ENCODE measurements around the gene RANBP9.

The RANBP9 gene

DNA sequence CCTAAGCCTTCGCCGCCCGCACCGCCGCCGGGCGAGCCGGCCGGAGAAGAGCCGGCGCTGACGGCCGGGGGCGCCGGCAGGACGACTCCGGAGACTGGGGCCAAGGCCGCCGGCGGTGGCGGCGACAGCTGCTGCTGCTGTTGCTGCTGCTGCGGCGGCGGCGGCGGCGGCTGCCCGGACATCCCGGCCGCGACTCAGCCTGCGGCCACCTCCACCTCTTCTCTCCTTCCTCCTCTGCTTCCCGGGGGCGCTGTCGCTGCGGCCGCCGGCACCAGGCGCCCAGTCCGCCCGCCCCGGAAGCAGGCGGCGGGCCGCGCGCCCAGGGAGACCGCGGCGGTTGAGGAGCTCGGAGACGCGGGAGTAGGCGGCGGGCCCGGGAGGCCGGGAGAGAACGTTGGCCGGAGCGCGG is 307 bp downstream of the RANBP9 start:
- DNase-seq (ENCODE audit: low read depth in 4 of 4, low spot score in 1 of 4), result no peak

DNA sequence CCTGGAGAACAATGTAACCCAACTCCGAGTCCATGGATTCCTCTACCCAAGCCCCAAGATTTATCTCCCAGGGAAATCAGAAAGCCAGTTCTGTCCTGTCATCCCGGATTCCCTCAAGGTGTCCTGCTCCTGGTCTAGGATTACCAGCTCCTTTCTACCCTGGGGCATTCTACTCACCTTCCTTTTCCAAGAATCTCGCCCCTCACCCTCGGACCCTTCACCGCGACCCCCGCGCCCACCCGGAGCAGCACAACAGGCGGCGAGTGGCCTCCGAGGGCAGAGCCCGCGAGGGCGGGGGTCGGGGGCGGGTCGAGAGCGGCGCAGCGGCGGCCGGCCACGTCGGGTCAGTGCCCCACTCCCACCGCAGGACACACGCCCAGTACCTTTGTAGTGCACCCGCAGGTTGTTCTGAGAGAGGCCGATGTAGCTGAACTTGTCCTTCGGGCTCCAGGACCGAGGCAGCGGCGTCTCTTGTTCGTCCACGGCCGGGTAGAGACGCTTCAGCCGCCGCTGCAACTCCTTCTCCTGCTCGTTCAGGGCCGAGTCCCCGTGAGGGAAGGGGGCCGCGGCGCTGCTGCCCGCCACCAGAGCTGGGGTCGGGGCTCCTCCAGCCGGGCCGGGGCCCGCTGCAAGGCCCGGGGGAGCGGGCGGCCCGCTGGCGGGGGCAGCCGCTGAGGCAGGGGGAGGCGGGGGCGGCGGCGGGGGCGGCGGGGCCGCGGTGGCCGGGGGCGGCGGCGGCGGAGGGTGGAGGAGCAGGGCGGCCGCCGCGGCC is 897 bp downstream of the RANBP9 start:
- no peak for DNase-seq (ENCODE audit: low read depth in 4 of 4, low spot score in 1 of 4)

- DNase-seq (ENCODE audit: low read depth in 4 of 4, low spot score in 1 of 4), result no peak
Observed at GRCh38 chr6:13709689-13710551, 1.7 kb downstream of the RANBP9 start.

- DNase-seq (ENCODE audit: low read depth in 4 of 4, low spot score in 1 of 4), result no peak
Observed at GRCh38 chr6:13708736-13709135, 2.9 kb downstream of the RANBP9 start.

GRCh38 chr6:13703496-13703895 is 8.1 kb downstream of the RANBP9 start:
- DNase-seq (ENCODE audit: low read depth in 4 of 4, low spot score in 1 of 4), result no peak

- no peak for DNase-seq (ENCODE audit: low read depth in 4 of 4, low spot score in 1 of 4)
Observed at GRCh38 chr6:13702809-13703302, 8.8 kb downstream of the RANBP9 start.

- no peak for DNase-seq (ENCODE audit: low read depth in 4 of 4, low spot score in 1 of 4)
Observed at GRCh38 chr6:13700232-13700631, 11.4 kb downstream of the RANBP9 start.

DNA sequence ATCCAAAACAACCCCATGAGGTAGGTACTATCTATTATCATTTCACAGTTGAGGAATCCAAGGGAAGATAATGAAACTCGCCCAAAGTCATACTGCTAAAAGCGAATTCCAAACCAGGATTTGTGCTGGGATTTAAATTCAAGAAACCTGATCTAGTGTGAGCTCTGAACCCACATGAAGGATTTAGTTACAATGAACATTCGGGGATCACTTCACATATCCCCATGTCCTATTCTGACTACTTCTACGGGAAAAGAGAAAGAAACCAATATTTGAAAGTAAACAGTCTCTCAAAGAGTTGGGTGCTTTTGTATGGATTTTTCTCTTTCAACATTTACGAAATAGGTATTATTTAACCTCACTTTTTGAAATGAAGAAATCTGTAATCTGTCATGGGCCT is 12.9 kb downstream of the RANBP9 start:
- DNase-seq (ENCODE audit: low read depth in 4 of 4, low spot score in 1 of 4), result no peak

- DNase-seq (ENCODE audit: low read depth in 4 of 4, low spot score in 1 of 4), result no peak
Observed at GRCh38 chr6:13697857-13698256, 13.8 kb downstream of the RANBP9 start.

GRCh38 chr6:13696226-13696625 is 15.4 kb downstream of the RANBP9 start:
- DNase-seq (ENCODE audit: low read depth in 4 of 4, low spot score in 1 of 4), result no peak

- no peak for DNase-seq (ENCODE audit: low read depth in 4 of 4, low spot score in 1 of 4)
Observed at GRCh38 chr6:13695252-13695651, 16.4 kb downstream of the RANBP9 start.

GRCh38 chr6:13694562-13694961 is 17.1 kb downstream of the RANBP9 start:
- DNase-seq (ENCODE audit: low read depth in 4 of 4, low spot score in 1 of 4), result no peak

DNA sequence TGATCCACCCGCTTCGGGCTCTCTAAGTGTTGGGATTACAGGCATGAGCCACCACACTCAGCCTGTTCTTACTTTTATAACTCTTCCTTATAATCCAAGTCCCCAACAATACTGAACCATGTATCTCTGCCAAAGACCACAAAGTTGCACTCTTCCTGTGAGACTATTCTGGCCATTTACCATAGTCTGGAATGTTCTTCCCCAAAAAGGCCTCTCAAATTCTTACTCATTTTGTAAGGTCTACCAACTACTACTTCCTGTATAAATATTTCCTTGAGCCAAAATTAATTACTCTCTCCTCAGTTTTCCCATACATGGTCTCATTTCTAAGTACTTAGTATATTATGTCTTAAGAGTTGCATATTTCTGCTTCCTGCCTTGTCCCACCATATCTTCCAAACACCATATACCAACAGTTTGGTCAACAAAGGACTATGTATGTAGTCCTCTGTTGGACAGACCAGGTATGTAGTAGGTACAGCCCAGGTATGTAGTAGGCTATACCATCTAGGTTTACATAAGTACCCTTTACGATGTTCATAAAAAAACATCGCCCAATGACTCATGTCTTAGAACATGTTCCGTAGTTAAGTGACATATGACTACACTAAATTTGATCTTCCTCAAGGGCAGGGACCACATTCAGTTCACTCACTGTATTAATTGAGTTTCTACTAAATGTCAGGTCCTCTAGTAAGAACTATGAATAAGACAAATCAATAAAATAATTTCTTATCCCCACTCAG is 22.0 kb downstream of the RANBP9 start:
- no peak for DNase-seq (ENCODE audit: low read depth in 4 of 4, low spot score in 1 of 4)

DNA sequence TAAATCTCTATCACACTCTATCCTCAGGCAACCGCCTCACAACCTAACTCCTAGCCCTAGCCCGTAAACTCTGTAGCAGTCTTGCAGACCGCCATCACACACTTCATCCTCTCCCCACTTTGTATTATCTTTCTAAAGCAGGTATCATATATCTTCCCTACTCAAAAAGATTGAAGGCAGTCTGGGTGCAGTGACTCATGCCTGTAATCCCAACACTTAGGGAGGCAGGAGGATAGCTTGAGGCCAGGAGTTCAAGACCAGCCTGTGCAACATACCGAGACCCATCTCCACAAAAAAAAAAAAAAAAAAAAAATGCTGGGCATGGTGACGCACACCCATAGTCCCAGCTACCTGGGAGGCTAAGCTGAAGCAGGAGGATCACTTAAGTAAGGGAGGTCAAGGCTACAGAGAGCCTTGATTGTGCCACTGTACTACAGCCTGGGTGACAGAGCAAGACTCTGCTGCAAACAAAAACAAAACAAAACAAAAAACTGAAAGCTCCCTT is 22.9 kb downstream of the RANBP9 start:
- DNase-seq (ENCODE audit: low read depth in 4 of 4, low spot score in 1 of 4), result no peak

DNA sequence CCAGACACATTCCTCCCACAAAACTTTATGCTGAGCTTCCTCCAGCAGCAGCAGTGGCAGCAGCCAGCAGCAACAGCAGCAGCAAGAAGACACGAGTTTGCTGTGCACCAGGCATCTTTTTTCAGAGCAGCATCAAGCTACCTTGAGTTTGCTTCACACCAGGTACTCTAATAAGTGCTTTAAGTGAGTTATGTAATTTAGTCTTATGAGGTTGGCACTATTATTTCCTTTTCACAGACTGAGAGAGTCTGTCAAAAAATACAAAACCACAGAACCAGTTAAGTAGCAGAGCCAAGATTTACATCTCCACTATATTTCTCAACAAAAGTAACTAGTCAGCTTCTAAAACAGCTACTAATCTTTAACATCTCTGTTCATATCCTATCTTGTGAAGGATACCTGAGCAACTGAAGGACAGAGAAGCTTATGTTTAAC is 23.7 kb downstream of the RANBP9 start:
- DNase-seq (ENCODE audit: low read depth in 4 of 4, low spot score in 1 of 4), result no peak

- no peak for DNase-seq (ENCODE audit: low read depth in 4 of 4, low spot score in 1 of 4)
Observed at GRCh38 chr6:13684855-13685254, 26.8 kb downstream of the RANBP9 start.

GRCh38 chr6:13683038-13683437 is 28.6 kb downstream of the RANBP9 start:
- DNase-seq (ENCODE audit: low read depth in 4 of 4, low spot score in 1 of 4), result no peak

GRCh38 chr6:13682346-13682745 is 29.3 kb downstream of the RANBP9 start:
- no peak for DNase-seq (ENCODE audit: low read depth in 4 of 4, low spot score in 1 of 4)

DNA sequence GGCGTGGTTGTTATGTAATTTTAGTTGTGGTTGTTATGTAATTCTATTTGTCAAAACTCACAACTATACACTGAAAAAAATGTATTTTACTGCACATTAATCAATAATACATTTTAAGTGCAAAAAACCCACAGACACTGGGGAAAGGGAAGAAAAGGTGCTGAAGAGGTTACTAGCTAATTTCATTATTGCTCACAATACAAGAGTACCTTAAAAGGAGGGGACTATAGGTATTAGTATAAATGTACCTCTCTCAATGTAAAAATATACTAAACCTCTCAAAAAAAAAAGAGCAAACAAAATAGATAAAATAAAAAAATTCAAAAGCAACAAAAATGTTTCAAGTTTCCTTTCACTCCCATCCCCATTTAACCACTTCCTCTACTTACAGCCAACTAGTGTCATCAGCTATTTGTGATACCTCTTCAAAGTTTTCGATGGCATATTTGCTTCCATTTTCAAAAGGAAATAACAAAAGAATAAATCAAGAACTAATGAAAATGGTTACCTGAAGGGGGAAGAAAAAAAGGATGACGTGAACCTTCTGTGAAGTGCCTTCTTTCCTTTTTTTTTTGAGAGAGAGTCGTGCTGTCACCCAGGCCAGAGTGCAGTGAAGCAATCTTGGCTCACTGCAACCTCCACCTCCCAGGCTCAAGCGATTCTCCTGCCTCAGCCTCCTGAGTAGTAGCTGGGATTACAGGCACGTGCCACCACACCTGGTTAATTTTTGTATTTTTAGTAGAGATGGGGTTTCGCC is 30.2 kb downstream of the RANBP9 start:
- DNase-seq (ENCODE audit: low read depth in 4 of 4, low spot score in 1 of 4), result no peak

- DNase-seq (ENCODE audit: low read depth in 4 of 4, low spot score in 1 of 4), result no peak
Observed at GRCh38 chr6:13680448-13680968, 31.1 kb downstream of the RANBP9 start.
